K562 (cell line): ENCODE results near the gene BCAN. TPM values are rescaled to one million over a fixed set of nuclear protein-coding genes. Genes with fewer than 3 reads are reported as not detected.
A peak's percentile ranks its signal among the peaks of the same experiment; 100 is the strongest.

Experiments
- ARID4B ChIP-seq: sonication (generic); formaldehyde crosslinking; IDR thresholded peaks from 2 replicates; pipeline ENCODE4 v1.8.0; 2022; ENCODE audit warnings: mild to moderate bottlenecking, missing genetic modification reagents
- CCNT2 ChIP-seq: IDR thresholded peaks from 2 replicates; pipeline ENCODE4 v1.6.1; 2011; ENCODE audit warnings: borderline replicate concordance, low read depth, mild to moderate bottlenecking, moderate library complexity, mixed read lengths, low read length; ENCODE audit not compliant: insufficient read length; ENCODE audit errors: extremely low read depth
- CHD2 ChIP-seq: IDR thresholded peaks from 2 replicates; pipeline ENCODE4 v1.6.1; 2011; ENCODE audit warnings: low read depth, low read length
- MYBL2 ChIP-seq, 2 experiments: fragments of 450-650 bp in 1 of 2; sonication (generic) in 1 of 2; formaldehyde crosslinking in 1 of 2; IDR thresholded peaks; 2 replicates each; pipeline versions ENCODE4 v1.6.1 to v1.8.1; 2017 to 2022; ENCODE audit warnings: borderline replicate concordance in 1 of 2, inconsistent platforms in 1 of 2, low read depth in 1 of 2, mild to moderate bottlenecking in 1 of 2, missing genetic modification reagents in 1 of 2, moderate library complexity in 1 of 2
- ZBTB43 ChIP-seq: sonication (generic); formaldehyde crosslinking; IDR thresholded peaks from 2 replicates; pipeline ENCODE4 v1.8.0; 2023; ENCODE audit warnings: mild to moderate bottlenecking, missing genetic modification reagents
- ZNF511 ChIP-seq: sonication (generic); formaldehyde crosslinking; IDR thresholded peaks from 2 replicates; pipeline ENCODE4 v1.8.0; 2022; ENCODE audit warnings: mild to moderate bottlenecking, missing genetic modification reagents
- polyA plus RNA-seq, 8 experiments: library from polyadenylated mRNA; depleted of rRNA in 4 of 8; stranded (reverse) in 5 of 8; unstranded in 3 of 8; fragments of >200 nt; fragmentation: Nextera tagmentation in 2 of 8; fragmentation: Illumina TruSeq in 1 of 8; extraction: Ambion mirVana in 2 of 8; extraction: Trizol in 1 of 8; gene quantifications; 2 replicates each; pipeline versions ENCODE4 v1.2.1 to v1.2.3, GENCODE V29; 2011 to 2014; ENCODE audit warnings: inconsistent platforms in 1 of 8, missing spikeins in 1 of 8
- total RNA-seq, 7 experiments: library from RNA; depleted of rRNA in 6 of 7; stranded (reverse); fragments of >200 nt in 6 of 7; fragmentation: Illumina TruSeq in 2 of 7; extraction: Trizol in 2 of 7; gene quantifications; 2 replicates each; pipeline versions ENCODE4 v1.2.1 to v1.2.3, GENCODE V29; 2011 to 2021; ENCODE audit warnings: low replicate concordance in 1 of 7

BCAN gene
- total and polyA plus RNA-seq, 9 of the 15 experiments (the other 6 are each of a cell fraction or from before 2014, with no cell fraction given): 0.04 to 0.33 (median 0.14) TPM; not detected in 5

DNA sequence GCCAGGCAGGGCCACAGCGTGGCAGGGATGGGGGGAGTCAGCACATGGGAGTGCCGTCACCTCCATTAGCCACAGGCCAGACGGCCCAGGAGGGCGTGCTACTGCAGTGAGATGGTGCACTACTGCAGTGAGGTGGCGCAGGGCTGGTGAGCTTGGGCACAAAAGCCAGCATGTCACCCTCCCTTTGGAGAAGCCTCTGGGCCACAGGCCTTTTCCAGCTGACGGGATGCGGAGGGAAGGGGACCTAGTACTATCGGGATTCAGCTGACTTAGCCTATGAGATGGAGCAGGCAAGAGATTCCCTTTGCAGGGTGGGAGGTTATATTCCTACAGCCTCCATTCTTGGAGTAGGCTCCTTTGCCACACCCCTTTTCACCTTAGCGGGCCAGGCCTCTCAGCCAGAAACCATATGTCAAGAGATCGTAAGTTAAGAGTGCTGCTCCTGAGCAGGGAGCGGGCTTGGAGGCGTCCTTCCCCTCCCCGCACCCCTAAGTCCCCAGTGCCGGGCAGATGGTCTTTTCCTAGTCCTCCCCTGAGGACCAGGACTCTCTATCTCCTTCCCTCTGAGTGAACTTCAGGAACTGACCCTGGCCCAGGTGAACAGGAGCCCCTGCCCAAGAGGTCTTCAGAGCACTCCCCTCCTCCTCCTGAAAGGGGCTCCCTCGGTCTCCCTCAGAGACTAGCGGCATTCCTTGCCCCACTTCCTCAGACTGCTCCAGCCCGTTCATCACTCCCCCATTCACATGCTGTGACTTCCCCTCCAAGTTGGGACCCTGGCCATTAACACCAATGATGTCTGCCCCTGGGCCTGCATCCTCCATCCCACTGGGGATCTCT lies 27.1 kb downstream of the BCAN start (continued):
- TF ChIP-seq ARID4B (CRISPR knock-in tag) (0 out of 2 replicates have a peak, but pooled peaks have one; percentile 26), CHD2 (no peak), ZNF511 (no peak), MYBL2 (IDR thresholded peaks at IDR 0.05; ENCODE audit: low read depth) (no peak), MYBL2 (CRISPR knock-in tag; IDR thresholded peaks at IDR 0.05; ENCODE audit: borderline replicate concordance) (no peak), ZBTB43 (CRISPR knock-in tag) (no peak), CCNT2 (no peak)
